ENCODE data around the gene NAGLU.

- TF ChIP-seq POLR2A (IDR thresholded peaks at IDR 0.05; ENCODE audit: extremely low read depth, insufficient read length), result no peak
- TF ChIP-seq, protein P1, sequence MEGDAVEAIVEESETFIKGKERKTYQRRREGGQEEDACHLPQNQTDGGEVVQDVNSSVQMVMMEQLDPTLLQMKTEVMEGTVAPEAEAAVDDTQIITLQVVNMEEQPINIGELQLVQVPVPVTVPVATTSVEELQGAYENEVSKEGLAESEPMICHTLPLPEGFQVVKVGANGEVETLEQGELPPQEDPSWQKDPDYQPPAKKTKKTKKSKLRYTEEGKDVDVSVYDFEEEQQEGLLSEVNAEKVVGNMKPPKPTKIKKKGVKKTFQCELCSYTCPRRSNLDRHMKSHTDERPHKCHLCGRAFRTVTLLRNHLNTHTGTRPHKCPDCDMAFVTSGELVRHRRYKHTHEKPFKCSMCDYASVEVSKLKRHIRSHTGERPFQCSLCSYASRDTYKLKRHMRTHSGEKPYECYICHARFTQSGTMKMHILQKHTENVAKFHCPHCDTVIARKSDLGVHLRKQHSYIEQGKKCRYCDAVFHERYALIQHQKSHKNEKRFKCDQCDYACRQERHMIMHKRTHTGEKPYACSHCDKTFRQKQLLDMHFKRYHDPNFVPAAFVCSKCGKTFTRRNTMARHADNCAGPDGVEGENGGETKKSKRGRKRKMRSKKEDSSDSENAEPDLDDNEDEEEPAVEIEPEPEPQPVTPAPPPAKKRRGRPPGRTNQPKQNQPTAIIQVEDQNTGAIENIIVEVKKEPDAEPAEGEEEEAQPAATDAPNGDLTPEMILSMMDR (IDR thresholded peaks at IDR 0.05; ENCODE audit: low read depth, low read length), result no peak
- no peak for TF ChIP-seq MYC (IDR thresholded peaks at IDR 0.05; ENCODE audit: low read depth, low read length)
- no peak for TF ChIP-seq MAX (IDR thresholded peaks at IDR 0.05; ENCODE audit: low read depth, low read length)
Observed at GRCh38 chr17:42548070-42548837, 12.2 kb downstream of the NAGLU start.
